ENCODE data around the gene SLITRK3. TPM values are rescaled to one million over a fixed set of nuclear protein-coding genes. Genes with fewer than 3 reads are reported as not detected.

SLITRK3 gene
- polyA plus RNA-seq (2012; ENCODE audit: insufficient read length, low read depth): not detected

- TF ChIP-seq TAF1 (IDR thresholded peaks at IDR 0.05; ENCODE audit: borderline replicate concordance, insufficient read depth, low read length): no peak
- no peak for TF ChIP-seq SIN3A (IDR thresholded peaks at IDR 0.05; ENCODE audit: borderline replicate concordance, insufficient read depth, low read length)
- TF ChIP-seq REST (IDR thresholded peaks at IDR 0.05; ENCODE audit: insufficient read depth in 1 of 2, low read depth in 2 of 2, low read length in 2 of 2): no peak
- no peak for TF ChIP-seq POLR2AphosphoS5 (IDR thresholded peaks at IDR 0.05; ENCODE audit: low read depth, low read length)
- no peak for TF ChIP-seq FOXP2 (optimal IDR thresholded peaks at IDR 0.05; ENCODE audit: borderline replicate concordance, extremely low read depth, extremely low read length, insufficient read depth)
These were observed at the start of gene SLITRK3 for GRCh38 chr3:165195640-165196576. Gene SLITRK3, minus strand, starts transcription at chr3:165196384. Its CDS starts 5,554 bp downstream, at chr3:165190830.

- TF ChIP-seq FOXP2 (optimal IDR thresholded peaks at IDR 0.05; ENCODE audit: borderline replicate concordance, extremely low read depth, extremely low read length, insufficient read depth) (no peak), POLR2AphosphoS5 (IDR thresholded peaks at IDR 0.05; ENCODE audit: low read depth, low read length) (no peak), TAF1 (IDR thresholded peaks at IDR 0.05; ENCODE audit: borderline replicate concordance, insufficient read depth, low read length) (no peak), SIN3A (IDR thresholded peaks at IDR 0.05; ENCODE audit: borderline replicate concordance, insufficient read depth, low read length) (no peak), REST (IDR thresholded peaks at IDR 0.05; ENCODE audit: insufficient read depth in 1 of 2, low read depth in 2 of 2, low read length in 2 of 2) (no peak)
These were observed 47.4 kb upstream of the SLITRK3 start for GRCh38 chr3:165243597-165243996.

- no peak for TF ChIP-seq TAF1 (IDR thresholded peaks at IDR 0.05; ENCODE audit: borderline replicate concordance, insufficient read depth, low read length)
- TF ChIP-seq FOXP2 (optimal IDR thresholded peaks at IDR 0.05; ENCODE audit: borderline replicate concordance, extremely low read depth, extremely low read length, insufficient read depth): no peak
- no peak for TF ChIP-seq SIN3A (IDR thresholded peaks at IDR 0.05; ENCODE audit: borderline replicate concordance, insufficient read depth, low read length)
- TF ChIP-seq REST (IDR thresholded peaks at IDR 0.05; ENCODE audit: insufficient read depth in 1 of 2, low read depth in 2 of 2, low read length in 2 of 2): no peak
- no peak for TF ChIP-seq POLR2AphosphoS5 (IDR thresholded peaks at IDR 0.05; ENCODE audit: low read depth, low read length)
These were observed 37.5 kb upstream of the SLITRK3 start for GRCh38 chr3:165233501-165234195.

GRCh38 chr3:165225604-165226003, 29.4 kb upstream of the SLITRK3 start:
- TF ChIP-seq POLR2AphosphoS5 (IDR thresholded peaks at IDR 0.05; ENCODE audit: low read depth, low read length) (no peak), FOXP2 (optimal IDR thresholded peaks at IDR 0.05; ENCODE audit: borderline replicate concordance, extremely low read depth, extremely low read length, insufficient read depth) (no peak), SIN3A (IDR thresholded peaks at IDR 0.05; ENCODE audit: borderline replicate concordance, insufficient read depth, low read length) (no peak), TAF1 (IDR thresholded peaks at IDR 0.05; ENCODE audit: borderline replicate concordance, insufficient read depth, low read length) (no peak), REST (IDR thresholded peaks at IDR 0.05; ENCODE audit: insufficient read depth in 1 of 2, low read depth in 2 of 2, low read length in 2 of 2) (no peak)

Measured in PFSK-1 (cell line).